K562 (cell line): ENCODE results near the gene ELOVL7.

Experiments used
- BCL6 ChIP-seq: fragments of 250-450 bp; sonication (Bioruptor Pico); IDR thresholded peaks from 2 replicates; pipeline ENCODE4 v1.4.0; 2020
- CHD4 ChIP-seq: fragments of 200-600 bp; sonication (generic); IDR thresholded peaks from 3 replicates; pipeline ENCODE4 v1.6.1; 2012; ENCODE audit warnings: low read depth, mild to moderate bottlenecking, mixed read lengths, low read length, inconsistent platforms; ENCODE audit not compliant: insufficient read depth, insufficient replicate concordance, poor library complexity, severe bottlenecking
- CTCF ChIP-seq, 3 experiments: IDR thresholded peaks in 2 of 3; conservative IDR thresholded peaks in 1 of 3; 2 replicates each; pipeline ENCODE4 v1.5.1; 2011 to 2012; ENCODE audit warnings: low read length in 3 of 3, mild to moderate bottlenecking in 3 of 3, control low read depth in 2 of 3, improper control_type of control experiment in 1 of 3, inconsistent platforms in 1 of 3, low read depth in 1 of 3, mixed read lengths in 1 of 3, moderate library complexity in 1 of 3; ENCODE audit not compliant: insufficient read depth in 2 of 3
- HMBOX1 ChIP-seq: sonication (generic); IDR thresholded peaks from 2 replicates; pipeline ENCODE4 v1.6.1; 2016
- SIX5 ChIP-seq, 2 experiments: IDR thresholded peaks; 2 replicates each; pipeline ENCODE4 v1.6.1; 2011; ENCODE audit warnings: low read length in 2 of 2, borderline replicate concordance in 1 of 2, low read depth in 1 of 2, mild to moderate bottlenecking in 1 of 2, moderate library complexity in 1 of 2; ENCODE audit not compliant: insufficient read depth in 1 of 2

- TF ChIP-seq HMBOX1 (no peak), BCL6 (CRISPR knock-in tag) (no peak), CHD4 (no peak), CTCF (IDR thresholded peaks at IDR 0.05 in 2 of 3, conservative IDR thresholded peaks at IDR 0.05 in 1 of 3; ENCODE audit: insufficient read depth in 2 of 3, low read depth in 1 of 3, low read length in 3 of 3) (no peak), SIX5 (IDR thresholded peaks at IDR 0.05; ENCODE audit: borderline replicate concordance in 1 of 2, insufficient read depth in 1 of 2, low read depth in 1 of 2, low read length in 2 of 2) (no peak)
Measured at GRCh38 chr5:60705144-60705543, 138.9 kb downstream of the ELOVL7 start.
